HepG2 (cell line): ENCODE data around the gene ZNF705A. TPM values are rescaled to one million over a fixed set of nuclear protein-coding genes. Genes with fewer than 3 reads are reported as not detected.
"Not testable (repeated sequence)": the region's sequence is repeated elsewhere in the genome, so short reads cannot be mapped to it uniquely, and the experiment has no call there.

Experiments
- ATAC-seq: fragments of 200-7000 bp; cut with Tn5 transposase; 3 replicates; pipeline ENCODE4 v1.9.1; 2020; ENCODE audit warnings: mild to moderate bottlenecking, moderate library complexity
- BruUV-seq: library from RNA; stranded (reverse); fragments of 400-500 nt; replicated peaks from 2 replicates; lab custom pipeline; 2021; lab: Mats Ljungman, UMichigan
- CTCF ChIA-PET: fragments of 300-600 bp; formaldehyde crosslinking; extraction: SDS; loops from one replicate; lab custom pipeline; 2021; ENCODE audit warnings: low total read pairs, inconsistent platforms, low intra/inter-chr PET ratio; lab: Yijun Ruan, JAX
- POLR2A ChIA-PET: fragments of 350-600 bp; sonication (Branson Sonifier 250); formaldehyde crosslinking; loops from one replicate; lab custom pipeline; 2020; ENCODE audit warnings: antibody characterized with exemption, inconsistent platforms; lab: Yijun Ruan, JAX
- DNase-seq: peaks from one replicate; pipeline ENCODE4 v3.0.0-alpha.2; 2015; ENCODE audit warnings: low spot score
- FAIRE-seq: peaks from 3 replicates; lab custom pipeline; 2011; peaks lifted over from hg19 to GRCh38; lab: Jason Lieb, UNC
- H2AFZ ChIP-seq: one replicate; pipeline ENCODE4 v1.6.1; 2011; ENCODE audit warnings: low read length, inconsistent platforms
- H3K27ac ChIP-seq: fragments of 300-600 bp; 3 replicates; pipeline ENCODE4 v1.8.0; 2011; ENCODE audit warnings: mixed run types, mild to moderate bottlenecking, mixed read lengths, low read length, inconsistent platforms; ENCODE audit not compliant: insufficient read depth; ENCODE audit errors: extremely low read length
- H3K27me3 ChIP-seq, 2 experiments: fragments of 200-600 bp in 1 of 2; 2 replicates in 1 of 2; 3 replicates in 1 of 2; pipeline versions ENCODE4 v1.6.0 to v1.8.0; 2011; ENCODE audit warnings: low read length in 2 of 2, mild to moderate bottlenecking in 2 of 2, moderate library complexity in 2 of 2, inconsistent platforms in 1 of 2; ENCODE audit not compliant: insufficient read depth in 2 of 2, control insufficient read depth in 1 of 2
- H3K36me3 ChIP-seq, 2 experiments: fragments of 200-600 bp in 1 of 2; replicated peaks in 1 of 2; 2 replicates in 1 of 2; 3 replicates in 1 of 2; pipeline versions ENCODE4 v1.5.1 to v1.8.0; 2011; ENCODE audit warnings: low read length in 2 of 2, inconsistent platforms in 1 of 2; ENCODE audit not compliant: insufficient read depth in 2 of 2, control insufficient read depth in 1 of 2
- H3K4me1 ChIP-seq: 2 replicates; pipeline ENCODE4 v1.5.1; 2012; ENCODE audit warnings: low read length, inconsistent platforms; ENCODE audit not compliant: insufficient read depth
- H3K4me2 ChIP-seq: 2 replicates; pipeline ENCODE4 v1.6.0; 2011; ENCODE audit warnings: low read depth, low read length, inconsistent platforms
- H3K4me3 ChIP-seq, 3 experiments: fragments of 200-600 bp in 1 of 3; sonication (generic), shearing (Covaris generic) in 1 of 3; replicated peaks in 1 of 3; 2 replicates each; pipeline ENCODE4 v1.5.1; 2011 to 2016; ENCODE audit warnings: low read length in 3 of 3, inconsistent platforms in 2 of 3, low read depth in 2 of 3, mild to moderate bottlenecking in 2 of 3, control low read depth in 1 of 3, mixed read lengths in 1 of 3; ENCODE audit not compliant: insufficient read depth in 1 of 3
- H3K79me2 ChIP-seq: one replicate; pipeline ENCODE4 v1.6.1; 2011; ENCODE audit warnings: low read length, inconsistent platforms; ENCODE audit not compliant: insufficient read depth
- H3K9ac ChIP-seq: 2 replicates; pipeline ENCODE4 v1.6.0; 2011; ENCODE audit warnings: mild to moderate bottlenecking, low read depth, low read length, inconsistent platforms; ENCODE audit not compliant: insufficient read depth
- H3K9me3 ChIP-seq: 2 replicates; pipeline ENCODE4 v1.5.1; 2012; ENCODE audit warnings: mild to moderate bottlenecking, low read length
- H4K20me1 ChIP-seq: 2 replicates; pipeline ENCODE4 v1.6.0; 2011; ENCODE audit warnings: inconsistent platforms, mild to moderate bottlenecking, low read length, moderate library complexity; ENCODE audit not compliant: insufficient read depth
- WGBS: methylation state at CpG from one replicate; pipeline ENCODE4 v1.1.6; 2017; ENCODE audit warnings: low lambda C conversion rate; 5-methylcytosine and 5-hydroxymethylcytosine counted together
- in situ Hi-C: cut with HindIII; loops from 2 replicates; pipeline ENCODE4 v1.10.0; 2017; ENCODE audit warnings: low pct_unique_long_range_greater_than_20kb; ENCODE audit not compliant: extremely low pct_ligation_motif_present
- intact Hi-C: fragments of 100-400 bp; cut with micrococcal nuclease; formaldehyde crosslinking; loops from one replicate; pipeline ENCODE4 v1.10.0; 2022; ENCODE audit not compliant: unreplicated experiment
- polyA plus RNA-seq, 8 experiments: library from polyadenylated mRNA; depleted of rRNA in 3 of 8; stranded (reverse) in 7 of 8; unstranded in 1 of 8; fragments of >200 nt; fragmentation: Illumina TruSeq in 4 of 8; extraction: Trizol in 4 of 8; gene quantifications; 2 replicates each; pipeline versions ENCODE4 v1.2.1 to v1.2.3, GENCODE V29; 2011 to 2016; ENCODE audit warnings: low read depth in 4 of 8, missing spikeins in 1 of 8, mixed read lengths in 1 of 8; ENCODE audit not compliant: insufficient read depth in 1 of 8
- total RNA-seq, 5 experiments: library from RNA; depleted of rRNA; stranded (reverse); fragments of >200 nt; fragmentation: Illumina TruSeq; extraction: Trizol; gene quantifications; 2 replicates each; pipeline ENCODE4 v1.2.3, GENCODE V29; 2016; ENCODE audit warnings: low read depth in 1 of 5

Gene ZNF705A
- total and polyA plus RNA-seq, 2 of the 13 experiments (the other 11 are each of a cell fraction or from before 2014, with no cell fraction given) = not detected

DNA sequence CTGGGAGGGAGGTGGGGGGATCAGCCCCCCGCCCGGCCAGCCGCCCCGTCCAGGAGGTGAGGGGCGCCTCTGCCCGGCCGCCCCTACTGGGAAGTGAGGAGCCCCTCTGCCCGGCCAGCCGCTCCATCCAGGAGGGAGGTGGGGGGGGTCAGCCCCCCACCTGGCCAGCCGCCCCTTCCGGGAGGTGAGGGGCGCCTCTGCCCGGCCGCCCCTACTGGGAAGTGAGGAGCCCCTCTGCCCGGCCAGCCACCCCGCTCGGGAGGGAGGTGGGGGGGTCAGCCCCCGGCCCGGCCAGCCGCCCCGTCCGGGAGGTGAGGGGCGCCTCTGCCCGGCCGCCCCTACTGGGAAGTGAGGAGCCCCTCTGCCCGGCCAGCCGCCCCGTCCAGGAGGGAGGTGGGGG is 27.4 kb downstream of the ZNF705A start:
- BruUV-seq, H3K9ac ChIP-seq, H3K4me1 ChIP-seq, POLR2A ChIA-PET, in situ Hi-C loops, H3K27me3 ChIP-seq, H3K9me3 ChIP-seq, H2AFZ ChIP-seq, ATAC-seq, H3K27ac ChIP-seq, DNase-seq, H3K4me2 ChIP-seq, H4K20me1 ChIP-seq, H3K79me2 ChIP-seq, H3K4me3 ChIP-seq, FAIRE-seq, CTCF ChIA-PET, H3K36me3 ChIP-seq, intact Hi-C loops: not testable (repeated sequence)
- 94% methylated on average over 6 of the region's 28 CpGs for WGBS

DNA sequence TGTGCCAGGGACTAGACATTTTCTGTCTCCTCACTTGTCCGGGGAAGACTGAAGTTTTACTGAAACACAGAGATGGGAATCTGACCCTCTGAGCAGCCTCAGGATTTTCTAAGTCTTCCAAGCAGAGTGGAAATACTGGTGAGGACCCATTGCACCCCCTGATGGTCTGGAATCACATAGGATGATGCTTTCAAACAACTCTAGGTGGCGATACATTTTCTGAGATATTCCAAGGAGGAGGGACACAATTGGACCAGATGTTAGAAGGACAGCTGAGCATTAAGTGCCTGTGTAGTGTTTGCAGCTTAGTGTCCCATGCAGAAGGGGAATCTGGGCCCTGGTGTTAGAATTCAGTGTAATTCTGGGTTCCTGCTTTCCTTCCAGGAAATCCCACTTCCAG is 31.3 kb downstream of the ZNF705A start:
- WGBS = 14% methylated on average over 2 of the region's 2 CpGs
- CTCF ChIA-PET, H2AFZ ChIP-seq, H3K4me2 ChIP-seq, POLR2A ChIA-PET, BruUV-seq, DNase-seq, ATAC-seq, FAIRE-seq, H3K27me3 ChIP-seq, H4K20me1 ChIP-seq, H3K4me3 ChIP-seq, intact Hi-C loops, in situ Hi-C loops, H3K4me1 ChIP-seq, H3K9me3 ChIP-seq, H3K36me3 ChIP-seq, H3K27ac ChIP-seq, H3K79me2 ChIP-seq, H3K9ac ChIP-seq: not testable (repeated sequence)

GRCh38 chr12:8197685-8198308 is 41.0 kb downstream of the ZNF705A start:
- FAIRE-seq, H3K4me3 ChIP-seq, H2AFZ ChIP-seq, intact Hi-C loops, in situ Hi-C loops, H4K20me1 ChIP-seq, BruUV-seq, H3K27me3 ChIP-seq, CTCF ChIA-PET, H3K9ac ChIP-seq, H3K79me2 ChIP-seq, H3K9me3 ChIP-seq, H3K27ac ChIP-seq, H3K36me3 ChIP-seq, DNase-seq, ATAC-seq, POLR2A ChIA-PET, H3K4me2 ChIP-seq, H3K4me1 ChIP-seq: not testable (repeated sequence)
- 8% methylated on average over 1 of the region's 1 CpG for WGBS

- H3K27ac ChIP-seq, DNase-seq, ATAC-seq, FAIRE-seq, H2AFZ ChIP-seq, BruUV-seq, H3K4me3 ChIP-seq, H4K20me1 ChIP-seq, H3K79me2 ChIP-seq, H3K9me3 ChIP-seq, CTCF ChIA-PET, POLR2A ChIA-PET, intact Hi-C loops, in situ Hi-C loops, H3K36me3 ChIP-seq, H3K4me1 ChIP-seq, H3K9ac ChIP-seq, H3K4me2 ChIP-seq: not testable (repeated sequence)
- peaks cover 1 to 24% of the 10 kb centered on the region in 2 experiments; a peak in 2 of 5 replicates for H3K27me3 ChIP-seq
- 40% methylated on average over 22 of the region's 26 CpGs for WGBS
Observed at GRCh38 chr12:8218711-8219382, 62.0 kb downstream of the ZNF705A start.
